MCF 10A (cell line): ENCODE measurements around the gene NPIPB8. TPM values are rescaled to one million over a fixed set of nuclear protein-coding genes. Genes with fewer than 3 reads are reported as not detected.
"Not testable (repeated sequence)": the region's sequence is repeated elsewhere in the genome, so short reads cannot be mapped to it uniquely, and the experiment has no call there.

Experiments used
- BruUV-seq: library from RNA; stranded (reverse); fragments of 400-500 nt; replicated peaks from 2 replicates; lab custom pipeline; 2021; lab: Mats Ljungman, UMichigan
- CTCF ChIA-PET: fragments of 300-600 bp; sonication (Branson Sonifier 250); formaldehyde crosslinking; extraction: SDS; loops from one replicate; lab custom pipeline; 2021; ENCODE audit warnings: antibody characterized with exemption, inconsistent platforms; lab: Yijun Ruan, JAX
- POLR2A ChIA-PET: fragments of 300-600, 350-650 bp; sonication (Branson Sonifier 250); formaldehyde crosslinking; extraction: SDS; loops from one replicate; lab custom pipeline; 2020; ENCODE audit warnings: antibody characterized with exemption, inconsistent platforms; lab: Yijun Ruan, JAX
- DNase-seq: peaks from one replicate; pipeline ENCODE4 v3.0.0-alpha.2; 2018; ENCODE audit not compliant: unreplicated experiment
- H3K27ac Mint-ChIP-seq: one replicate; pipeline ENCODE4 v1.8.0; 2022; ENCODE audit warnings: mild to moderate bottlenecking, low read depth, mixed read lengths; ENCODE audit not compliant: unreplicated experiment
- H3K27me3 Mint-ChIP-seq: one replicate; pipeline ENCODE4 v1.8.0; 2022; ENCODE audit warnings: mixed read lengths; ENCODE audit not compliant: insufficient read depth, unreplicated experiment
- H3K36me3 Mint-ChIP-seq: one replicate; pipeline ENCODE4 v1.8.0; 2022; ENCODE audit warnings: mild to moderate bottlenecking, moderate library complexity, mixed read lengths; ENCODE audit not compliant: insufficient read depth, unreplicated experiment
- H3K4me1 Mint-ChIP-seq: one replicate; pipeline ENCODE4 v1.8.0; 2022; ENCODE audit warnings: mixed read lengths; ENCODE audit not compliant: insufficient read depth, unreplicated experiment
- H3K4me3 Mint-ChIP-seq: one replicate; pipeline ENCODE4 v1.8.0; 2022; ENCODE audit warnings: mild to moderate bottlenecking, moderate library complexity, mixed read lengths; ENCODE audit not compliant: unreplicated experiment
- H3K9me3 Mint-ChIP-seq: one replicate; pipeline ENCODE4 v1.8.0; 2022; ENCODE audit warnings: mixed read lengths; ENCODE audit not compliant: unreplicated experiment
- intact Hi-C: fragments of 100-400 bp; cut with micrococcal nuclease; formaldehyde crosslinking; loops from 2 replicates; pipeline ENCODE4 v1.14.1; 2022
- total RNA-seq: library from RNA; stranded (reverse); gene quantifications from 2 replicates; pipeline ENCODE4 v1.2.3, GENCODE V29; 2022
- TF ChIP-seq, protein P1 (sequence below): fragments of 200-600 bp; IDR thresholded peaks from one replicate; pipeline ENCODE4 v1.8.0; 2022; ENCODE audit warnings: antibody characterized with exemption, mild to moderate bottlenecking; ENCODE audit not compliant: unreplicated experiment

NPIPB8 gene
- total RNA-seq, 1 experiment from 2014 or later, result not detected

GRCh38 chr16:28606291-28607115 lies 31.4 kb upstream of the NPIPB8 start:
- BruUV-seq, result no TSS peak

GRCh38 chr16:28607116-28607623 lies 30.7 kb upstream of the NPIPB8 start:
- Mint-ChIP-seq H3K4me3 (no peak overlapping the region), H3K27me3 (no peaks in the 10 kb centered on the region), H3K4me1 (no peaks in the 10 kb centered on the region), H3K27ac (no peak overlapping the region), H3K36me3 (no peaks in the 10 kb centered on the region), H3K9me3 (no peaks in the 10 kb centered on the region)
- intact Hi-C loops, result no loop called here
- POLR2A ChIA-PET, result interaction anchor here (1.2 kb wide), 1 partner anchor 14 kb away, joined by 4 read pairs; no protein-coding TSS in a partner anchor
- DNase-seq, result no peak
- CTCF ChIA-PET, result no interaction called here
- BruUV-seq, result no TSS peak
- TF ChIP-seq, protein P1, sequence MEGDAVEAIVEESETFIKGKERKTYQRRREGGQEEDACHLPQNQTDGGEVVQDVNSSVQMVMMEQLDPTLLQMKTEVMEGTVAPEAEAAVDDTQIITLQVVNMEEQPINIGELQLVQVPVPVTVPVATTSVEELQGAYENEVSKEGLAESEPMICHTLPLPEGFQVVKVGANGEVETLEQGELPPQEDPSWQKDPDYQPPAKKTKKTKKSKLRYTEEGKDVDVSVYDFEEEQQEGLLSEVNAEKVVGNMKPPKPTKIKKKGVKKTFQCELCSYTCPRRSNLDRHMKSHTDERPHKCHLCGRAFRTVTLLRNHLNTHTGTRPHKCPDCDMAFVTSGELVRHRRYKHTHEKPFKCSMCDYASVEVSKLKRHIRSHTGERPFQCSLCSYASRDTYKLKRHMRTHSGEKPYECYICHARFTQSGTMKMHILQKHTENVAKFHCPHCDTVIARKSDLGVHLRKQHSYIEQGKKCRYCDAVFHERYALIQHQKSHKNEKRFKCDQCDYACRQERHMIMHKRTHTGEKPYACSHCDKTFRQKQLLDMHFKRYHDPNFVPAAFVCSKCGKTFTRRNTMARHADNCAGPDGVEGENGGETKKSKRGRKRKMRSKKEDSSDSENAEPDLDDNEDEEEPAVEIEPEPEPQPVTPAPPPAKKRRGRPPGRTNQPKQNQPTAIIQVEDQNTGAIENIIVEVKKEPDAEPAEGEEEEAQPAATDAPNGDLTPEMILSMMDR, result no peak

More at GRCh38 chr16:28606291-28607115, 31.4 kb upstream of the NPIPB8 start:
- intact Hi-C loops, result no loop called here
- no peak overlapping the region for H3K4me3 Mint-ChIP-seq
- ChIA-PET POLR2A (interaction anchor here (1.2 kb wide), 1 partner anchor 14 kb away, joined by 4 read pairs; no protein-coding TSS in a partner anchor), CTCF (no interaction called here)
- H3K36me3 Mint-ChIP-seq, result no peaks in the 10 kb centered on the region
- H3K9me3 Mint-ChIP-seq, result no peaks in the 10 kb centered on the region
- no peaks in the 10 kb centered on the region for H3K27me3 Mint-ChIP-seq
- no peaks in the 10 kb centered on the region for H3K4me1 Mint-ChIP-seq
- H3K27ac Mint-ChIP-seq, result no peak overlapping the region
- TF ChIP-seq, protein P1, result no peak
- DNase-seq, result no peak

GRCh38 chr16:28607681-28608495 lies 30.0 kb upstream of the NPIPB8 start:
- H3K36me3 Mint-ChIP-seq, H3K9me3 Mint-ChIP-seq, DNase-seq, BruUV-seq, H3K4me3 Mint-ChIP-seq, H3K4me1 Mint-ChIP-seq, POLR2A ChIA-PET, H3K27ac Mint-ChIP-seq, intact Hi-C loops, CTCF ChIA-PET, H3K27me3 Mint-ChIP-seq: not testable (repeated sequence)

- POLR2A ChIA-PET, intact Hi-C loops, H3K9me3 Mint-ChIP-seq, BruUV-seq, DNase-seq, CTCF ChIA-PET, H3K27me3 Mint-ChIP-seq, H3K27ac Mint-ChIP-seq, H3K4me3 Mint-ChIP-seq, H3K4me1 Mint-ChIP-seq, H3K36me3 Mint-ChIP-seq: not testable (repeated sequence)
Observed at GRCh38 chr16:28608496-28608808, 29.4 kb upstream of the NPIPB8 start.

GRCh38 chr16:28608867-28609596 lies 28.8 kb upstream of the NPIPB8 start:
- H3K9me3 Mint-ChIP-seq, BruUV-seq, H3K36me3 Mint-ChIP-seq, CTCF ChIA-PET, intact Hi-C loops, H3K27ac Mint-ChIP-seq, H3K4me1 Mint-ChIP-seq, DNase-seq, POLR2A ChIA-PET, H3K4me3 Mint-ChIP-seq, H3K27me3 Mint-ChIP-seq: not testable (repeated sequence)
